Loucy (cell line): Measurements from ENCODE around the gene NEDD4L.

Experiments
- CTCF ChIP-seq: fragments of 200-600 bp; sonication (generic); conservative IDR thresholded peaks from 2 replicates; pipeline ENCODE4 v1.5.1; 2014; ENCODE audit warnings: mild to moderate bottlenecking, antibody characterized with exemption, low read length
- EZH2phosphoT487 ChIP-seq: fragments of 200-600 bp; IDR thresholded peaks from 2 replicates; pipeline ENCODE4 v1.6.1; 2018; ENCODE audit warnings: antibody characterized with exemption, mild to moderate bottlenecking, moderate library complexity, borderline replicate concordance

DNA sequence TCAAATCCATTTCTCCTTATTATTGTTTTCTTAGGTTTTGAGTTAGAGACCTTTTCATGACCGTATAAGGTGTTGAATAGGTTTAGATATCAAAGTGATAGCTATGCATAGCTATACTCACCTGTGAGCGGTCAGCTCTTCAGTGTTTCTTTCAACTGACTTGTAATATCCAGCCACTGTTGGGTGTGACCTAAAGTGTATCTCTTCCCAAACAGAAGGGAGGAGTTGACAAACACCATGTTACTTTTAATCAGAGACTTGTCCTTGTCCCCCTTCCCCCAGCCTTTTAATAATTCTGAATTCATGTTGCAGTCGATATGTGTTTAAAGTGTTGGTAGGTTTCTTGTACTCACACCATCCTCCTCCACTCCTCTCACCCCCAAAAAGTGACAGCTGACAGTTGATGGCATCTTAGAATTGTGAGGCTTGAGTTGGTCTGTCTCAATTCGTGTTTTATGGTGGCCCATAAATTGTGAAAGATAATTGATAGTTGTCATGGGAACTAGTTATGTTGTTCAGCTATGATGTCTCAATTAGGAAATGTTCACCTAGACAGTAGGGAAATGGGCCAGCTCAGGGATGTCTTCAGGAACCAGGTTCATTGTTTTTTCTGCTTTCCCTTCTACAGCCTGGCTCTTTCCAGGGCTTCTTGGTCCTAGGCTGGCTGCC is 12.0 kb downstream of the NEDD4L start:
- TF ChIP-seq CTCF = no peak
- no peak for TF ChIP-seq EZH2phosphoT487
